ENCODE results near the gene MTO1.

- no peak for TF ChIP-seq CTCF (conservative IDR thresholded peaks at IDR 0.05; ENCODE audit: low read depth in 2 of 2)
- no peak for TF ChIP-seq EZH2 (IDR thresholded peaks at IDR 0.05; ENCODE audit: low read depth, unreplicated experiment)
- no peak for TF ChIP-seq EZH2phosphoT487 (IDR thresholded peaks at IDR 0.05; ENCODE audit: unreplicated experiment)
- TF ChIP-seq CREB1 (CRISPR knock-in tag; IDR thresholded peaks at IDR 0.05; ENCODE audit: low read depth) = 0 out of 2 replicates have a peak, but pooled peaks have one; percentile 10
- peak; percentile 47 for TF ChIP-seq POLR2AphosphoS5 (IDR thresholded peaks at IDR 0.05; ENCODE audit: low read depth)
- TF ChIP-seq REST (IDR thresholded peaks at IDR 0.05; ENCODE audit: unreplicated experiment) = no peak
- TF ChIP-seq JUNB (IDR thresholded peaks at IDR 0.05; ENCODE audit: unreplicated experiment) = no peak
- no peak for TF ChIP-seq ETS1 (IDR thresholded peaks at IDR 0.05)
Measured at GRCh38 chr6:73519926-73520687, 58.6 kb downstream of the MTO1 start.
